Measurements from ENCODE around the gene SUN2. TPM values are rescaled to one million over a fixed set of nuclear protein-coding genes. Genes with fewer than 3 reads are reported as not detected.

Gene SUN2
- total and polyA plus RNA-seq, 10 of the 15 experiments (the other 5 are each of a cell fraction or from before 2014, with no cell fraction given) = 0.18 to 107 (median 35.9) TPM

GRCh38 chr22:38775656-38776055 lies 19.9 kb upstream of the SUN2 start:
- intact Hi-C loops (cut with micrococcal nuclease; ENCODE audit: unreplicated experiment) = no loop called here
- no peak for DNase-seq (ENCODE audit: low read depth, low spot score)

More at GRCh38 chr22:38775656-38776055, 19.9 kb upstream of the SUN2 start:
- Histone ChIP-seq H3K9ac (ENCODE audit: control insufficient read depth, insufficient read depth, low read length) (no peak overlapping the region), H3K79me2 (ENCODE audit: control insufficient read depth, insufficient read depth, low read length) (no peaks in the 10 kb centered on the region), H3K4me1 (ENCODE audit: control insufficient read depth, insufficient read depth, low read length) (no peaks in the 10 kb centered on the region), H3K4me3 (no peak overlapping the region), H3K9me3 (replicated peaks; ENCODE audit: control insufficient read depth, insufficient read depth, low read length) (no peaks in the 10 kb centered on the region), H3K27ac (ENCODE audit: control insufficient read depth, insufficient read depth) (no peak overlapping the region), H4K20me1 (ENCODE audit: control insufficient read depth, insufficient read depth) (no peaks in the 10 kb centered on the region), H3K36me3 (ENCODE audit: control insufficient read depth in 2 of 2, insufficient read depth in 2 of 2, low read length in 1 of 2) (no peaks in the 10 kb centered on the region), H3K27me3 (replicated peaks in 1 of 2; ENCODE audit: control insufficient read depth in 2 of 2, insufficient read depth in 2 of 2, low read length in 1 of 2) (no peaks in the 10 kb centered on the region), H3K4me2 (ENCODE audit: control insufficient read depth, insufficient read depth) (no peak overlapping the region), H2AFZ (ENCODE audit: control insufficient read depth, low read depth, low read length) (no peak overlapping the region)
- ATAC-seq (no peak; the same call in 1 of the 3 replicates), FAIRE-seq (no peak)
- ChIA-PET RAD21 (ENCODE audit: unreplicated experiment) (no interaction called here), POLR2A (no interaction called here), CTCF (interaction anchor here (0.8 kb wide), 1 partner anchor 10 kb away, joined by 3 read pairs; no protein-coding TSS in a partner anchor), SMC1A (ENCODE audit: uncharacterized antibody, unreplicated experiment) (no interaction called here)
- 48% methylated on average over 13 of the region's 13 CpGs for WGBS (ENCODE audit: insufficient coverage, insufficient replicate concordance, low lambda C conversion rate, missing lambda C conversion rate)
- BruUV-seq (replicated peaks) = no TSS peak
- in situ Hi-C loops (cut with MboI) = no loop called here
- TF ChIP-seq YY1 (IDR thresholded peaks at IDR 0.05; ENCODE audit: low read depth, low read length) = no peak
- no peak for TF ChIP-seq RCOR1 (conservative IDR thresholded peaks at IDR 0.05; ENCODE audit: low read depth, low read length)
- TF ChIP-seq, protein P1, sequence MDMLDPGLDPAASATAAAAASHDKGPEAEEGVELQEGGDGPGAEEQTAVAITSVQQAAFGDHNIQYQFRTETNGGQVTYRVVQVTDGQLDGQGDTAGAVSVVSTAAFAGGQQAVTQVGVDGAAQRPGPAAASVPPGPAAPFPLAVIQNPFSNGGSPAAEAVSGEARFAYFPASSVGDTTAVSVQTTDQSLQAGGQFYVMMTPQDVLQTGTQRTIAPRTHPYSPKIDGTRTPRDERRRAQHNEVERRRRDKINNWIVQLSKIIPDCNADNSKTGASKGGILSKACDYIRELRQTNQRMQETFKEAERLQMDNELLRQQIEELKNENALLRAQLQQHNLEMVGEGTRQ (IDR thresholded peaks at IDR 0.05; ENCODE audit: borderline replicate concordance, low read depth, low read length) = no peak
- no peak for TF ChIP-seq CHD4 (IDR thresholded peaks at IDR 0.05)
- TF ChIP-seq, protein P2, sequence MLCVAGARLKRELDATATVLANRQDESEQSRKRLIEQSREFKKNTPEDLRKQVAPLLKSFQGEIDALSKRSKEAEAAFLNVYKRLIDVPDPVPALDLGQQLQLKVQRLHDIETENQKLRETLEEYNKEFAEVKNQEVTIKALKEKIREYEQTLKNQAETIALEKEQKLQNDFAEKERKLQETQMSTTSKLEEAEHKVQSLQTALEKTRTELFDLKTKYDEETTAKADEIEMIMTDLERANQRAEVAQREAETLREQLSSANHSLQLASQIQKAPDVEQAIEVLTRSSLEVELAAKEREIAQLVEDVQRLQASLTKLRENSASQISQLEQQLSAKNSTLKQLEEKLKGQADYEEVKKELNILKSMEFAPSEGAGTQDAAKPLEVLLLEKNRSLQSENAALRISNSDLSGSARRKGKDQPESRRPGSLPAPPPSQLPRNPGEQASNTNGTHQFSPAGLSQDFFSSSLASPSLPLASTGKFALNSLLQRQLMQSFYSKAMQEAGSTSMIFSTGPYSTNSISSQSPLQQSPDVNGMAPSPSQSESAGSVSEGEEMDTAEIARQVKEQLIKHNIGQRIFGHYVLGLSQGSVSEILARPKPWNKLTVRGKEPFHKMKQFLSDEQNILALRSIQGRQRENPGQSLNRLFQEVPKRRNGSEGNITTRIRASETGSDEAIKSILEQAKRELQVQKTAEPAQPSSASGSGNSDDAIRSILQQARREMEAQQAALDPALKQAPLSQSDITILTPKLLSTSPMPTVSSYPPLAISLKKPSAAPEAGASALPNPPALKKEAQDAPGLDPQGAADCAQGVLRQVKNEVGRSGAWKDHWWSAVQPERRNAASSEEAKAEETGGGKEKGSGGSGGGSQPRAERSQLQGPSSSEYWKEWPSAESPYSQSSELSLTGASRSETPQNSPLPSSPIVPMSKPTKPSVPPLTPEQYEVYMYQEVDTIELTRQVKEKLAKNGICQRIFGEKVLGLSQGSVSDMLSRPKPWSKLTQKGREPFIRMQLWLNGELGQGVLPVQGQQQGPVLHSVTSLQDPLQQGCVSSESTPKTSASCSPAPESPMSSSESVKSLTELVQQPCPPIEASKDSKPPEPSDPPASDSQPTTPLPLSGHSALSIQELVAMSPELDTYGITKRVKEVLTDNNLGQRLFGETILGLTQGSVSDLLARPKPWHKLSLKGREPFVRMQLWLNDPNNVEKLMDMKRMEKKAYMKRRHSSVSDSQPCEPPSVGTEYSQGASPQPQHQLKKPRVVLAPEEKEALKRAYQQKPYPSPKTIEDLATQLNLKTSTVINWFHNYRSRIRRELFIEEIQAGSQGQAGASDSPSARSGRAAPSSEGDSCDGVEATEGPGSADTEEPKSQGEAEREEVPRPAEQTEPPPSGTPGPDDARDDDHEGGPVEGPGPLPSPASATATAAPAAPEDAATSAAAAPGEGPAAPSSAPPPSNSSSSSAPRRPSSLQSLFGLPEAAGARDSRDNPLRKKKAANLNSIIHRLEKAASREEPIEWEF (IDR thresholded peaks at IDR 0.05; ENCODE audit: insufficient replicate concordance, low read depth, low read length) = no peak
- no peak for TF ChIP-seq POU2F2 (IDR thresholded peaks at IDR 0.05; ENCODE audit: borderline replicate concordance, low read depth, low read length)
- TF ChIP-seq TCF7 (IDR thresholded peaks at IDR 0.05; ENCODE audit: borderline replicate concordance) = no peak
- no peak for TF ChIP-seq CREB1 (IDR thresholded peaks at IDR 0.05; ENCODE audit: low read depth)
- no peak for TF ChIP-seq USF1 (IDR thresholded peaks at IDR 0.05; ENCODE audit: borderline replicate concordance, extremely low read length, insufficient read depth, low read depth, low read length)
- TF ChIP-seq KDM1A (IDR thresholded peaks at IDR 0.05; ENCODE audit: borderline replicate concordance) = no peak
- TF ChIP-seq SPI1 (IDR thresholded peaks at IDR 0.05; ENCODE audit: borderline replicate concordance, insufficient read depth, low read depth, low read length) = no peak
- TF ChIP-seq ZBTB4 (CRISPR knock-in tag; IDR thresholded peaks at IDR 0.05) = no peak
- TF ChIP-seq ZNF217 (IDR thresholded peaks at IDR 0.05) = no peak
- no peak for TF ChIP-seq MTA2 (IDR thresholded peaks at IDR 0.05; ENCODE audit: low read depth)
- no peak for TF ChIP-seq POLR2A (IDR thresholded peaks at IDR 0.05; ENCODE audit: low read depth, low read length)
- TF ChIP-seq ZNF274 (IDR thresholded peaks at IDR 0.05; ENCODE audit: insufficient read depth, insufficient read length) = no peak

All from GM12878 (cell line).